ENCODE results near the gene NCAM1.
A peak's percentile ranks its signal among the peaks of the same experiment; 100 is the strongest.

The NCAM1 gene

DNA sequence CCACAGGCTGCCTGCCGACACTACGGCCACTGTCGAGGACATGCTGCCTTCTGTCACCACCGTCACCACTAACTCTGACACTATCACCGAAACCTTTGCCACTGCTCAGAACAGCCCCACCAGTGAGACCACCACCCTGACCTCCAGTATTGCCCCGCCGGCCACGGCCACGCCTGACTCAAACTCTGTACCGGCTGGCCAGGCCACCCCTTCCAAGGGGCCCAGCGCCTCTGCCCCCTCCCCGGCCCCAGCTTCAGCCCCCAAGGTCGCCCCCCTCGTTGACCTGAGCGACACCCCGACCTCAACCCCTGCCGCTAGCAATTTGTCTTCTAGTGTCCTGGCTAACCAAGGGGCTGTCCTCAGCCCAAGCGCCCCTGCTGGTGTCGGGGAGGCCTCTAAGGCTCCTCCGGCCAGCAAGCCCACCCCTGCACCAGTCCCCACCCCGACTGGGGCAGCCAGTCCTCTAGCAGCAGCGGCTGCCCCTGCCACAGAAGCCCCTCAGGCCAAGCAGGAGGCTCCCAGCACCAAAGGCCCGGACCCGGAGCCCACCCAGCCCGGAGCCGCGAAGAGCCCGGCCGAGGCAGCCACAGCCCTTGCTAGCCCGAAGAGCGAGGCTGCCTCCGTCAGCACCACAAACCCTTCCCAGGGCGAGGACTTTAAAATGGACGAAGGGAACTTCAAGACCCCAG, 311.9 kb downstream of the NCAM1 start:
- no peak for DNase-seq (ENCODE audit: low read depth in 2 of 2, low spot score in 1 of 2)

DNA sequence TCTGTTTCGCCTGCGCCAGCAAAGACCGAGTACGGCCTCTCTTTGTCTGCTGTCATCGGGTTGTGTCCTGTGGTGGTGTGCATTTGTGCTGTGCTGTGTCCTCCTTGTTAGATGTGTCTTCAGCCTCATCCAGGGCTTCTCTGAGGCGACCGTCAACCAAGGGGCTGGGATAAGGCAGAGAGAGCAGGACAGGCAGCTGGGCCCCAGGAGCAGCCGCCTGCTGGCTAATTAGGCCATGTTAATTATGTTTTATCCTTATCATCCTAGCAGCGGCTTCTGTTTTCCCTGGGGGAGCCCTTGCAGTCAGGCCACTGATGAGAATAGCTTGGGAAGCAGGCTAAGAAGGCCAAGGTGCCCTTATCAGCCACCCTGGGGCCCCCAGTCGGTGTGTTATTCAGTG, 312.5 kb downstream of the NCAM1 start:
- no peak for DNase-seq (ENCODE audit: low read depth in 2 of 2, low spot score in 1 of 2)

DNA sequence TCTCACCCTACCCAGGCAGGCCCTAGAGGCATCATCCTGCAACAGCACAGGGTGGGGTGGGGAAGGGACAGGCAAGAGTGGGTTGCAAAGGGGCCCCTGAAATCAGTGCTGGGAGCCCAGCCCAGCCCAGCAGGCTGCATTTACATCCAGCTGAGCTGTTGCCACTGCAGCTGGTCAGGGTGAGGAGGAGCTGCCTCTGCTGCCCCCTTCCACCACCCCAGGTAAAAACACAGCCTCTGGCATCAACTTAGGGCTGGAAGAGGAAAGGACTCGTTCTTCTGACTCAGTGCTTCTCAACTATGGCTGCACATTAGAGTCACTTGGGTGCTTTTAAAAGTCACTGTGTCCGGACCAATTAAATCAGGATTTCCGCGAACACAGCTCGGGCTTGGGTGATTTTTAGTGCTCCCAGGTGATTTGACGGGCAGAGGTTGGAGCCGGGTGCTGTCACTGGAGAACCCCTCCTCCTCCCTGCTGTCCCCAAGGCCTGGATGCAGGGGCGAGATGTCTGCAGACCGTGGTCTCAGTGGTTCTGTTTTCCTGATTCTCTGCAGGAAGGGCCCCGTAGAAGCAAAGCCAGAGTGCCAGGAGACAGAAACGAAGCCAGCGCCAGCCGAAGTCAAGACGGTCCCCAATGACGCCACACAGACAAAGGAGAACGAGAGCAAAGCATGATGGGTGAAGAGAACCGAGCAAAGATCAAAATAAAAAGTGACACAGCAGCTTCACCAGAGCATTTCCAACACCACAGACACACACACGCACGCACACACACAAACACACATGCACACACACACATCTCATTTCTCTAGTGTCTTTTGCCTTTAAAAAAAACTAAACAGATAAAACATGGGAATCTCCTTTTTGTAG, 313.7 kb downstream of the NCAM1 start:
- DNase-seq (ENCODE audit: low read depth in 2 of 2, low spot score in 1 of 2), result no peak

DNA sequence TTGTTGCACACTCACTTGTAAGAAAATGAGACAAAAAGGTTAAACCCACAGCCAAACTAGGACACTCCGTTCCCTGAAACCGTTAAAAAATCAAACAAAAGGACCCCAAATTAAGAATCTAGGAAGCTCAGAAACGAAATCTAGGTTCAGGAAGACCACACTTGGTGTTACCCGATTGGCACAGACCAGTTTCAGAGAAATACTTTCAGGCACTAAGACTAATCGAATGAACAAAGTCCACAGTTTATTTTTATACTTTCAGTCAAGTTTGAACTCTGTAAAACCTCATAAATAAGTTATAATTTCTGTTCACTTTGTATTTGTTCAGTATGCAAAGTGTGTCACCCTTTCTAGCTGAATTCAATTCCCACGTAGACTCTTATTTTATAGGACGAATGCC, 314.4 kb downstream of the NCAM1 start:
- DNase-seq (ENCODE audit: low read depth in 2 of 2, low spot score in 1 of 2), result no peak

DNA sequence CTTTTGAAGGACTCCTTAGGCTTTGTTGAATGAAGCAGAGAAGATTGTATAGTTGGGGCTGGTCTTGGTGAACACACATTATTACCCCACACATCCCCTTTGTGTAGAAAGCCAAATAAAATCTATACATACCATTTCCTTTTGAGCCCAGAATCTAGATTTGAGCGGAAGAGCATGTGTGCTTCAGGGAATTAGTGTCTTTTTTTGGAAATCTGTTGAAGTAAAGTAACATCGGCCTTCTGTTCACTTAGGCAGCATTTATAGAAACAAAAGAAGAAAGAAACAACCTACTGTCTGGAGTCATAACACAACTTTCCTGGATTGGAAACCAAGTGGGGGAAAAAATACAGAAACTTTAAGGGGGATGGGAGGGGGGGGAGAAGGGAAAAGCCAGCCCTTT, 315.2 kb downstream of the NCAM1 start:
- DNase-seq (ENCODE audit: low read depth in 2 of 2, low spot score in 1 of 2), result no peak

DNA sequence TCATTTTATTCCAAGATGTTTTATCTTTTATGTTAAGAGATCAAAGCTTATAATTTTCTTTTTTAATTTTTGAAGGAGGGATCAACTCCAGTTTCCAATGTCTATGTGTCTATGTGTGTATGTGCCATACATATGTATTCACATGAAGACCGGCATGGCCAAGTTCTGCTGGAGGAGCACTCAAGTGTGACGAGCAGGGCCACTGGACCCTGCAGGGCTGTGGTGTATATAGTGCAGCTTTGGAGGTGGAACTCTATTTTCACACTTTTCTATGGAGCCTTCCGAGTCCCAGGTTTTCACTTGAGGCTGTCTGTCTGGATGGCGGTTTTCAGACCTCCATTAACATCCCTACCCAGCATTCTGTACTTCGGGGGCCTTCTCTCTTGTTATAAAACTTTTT, 316.7 kb downstream of the NCAM1 start:
- DNase-seq (ENCODE audit: low read depth in 2 of 2, low spot score in 1 of 2), result no peak

DNA sequence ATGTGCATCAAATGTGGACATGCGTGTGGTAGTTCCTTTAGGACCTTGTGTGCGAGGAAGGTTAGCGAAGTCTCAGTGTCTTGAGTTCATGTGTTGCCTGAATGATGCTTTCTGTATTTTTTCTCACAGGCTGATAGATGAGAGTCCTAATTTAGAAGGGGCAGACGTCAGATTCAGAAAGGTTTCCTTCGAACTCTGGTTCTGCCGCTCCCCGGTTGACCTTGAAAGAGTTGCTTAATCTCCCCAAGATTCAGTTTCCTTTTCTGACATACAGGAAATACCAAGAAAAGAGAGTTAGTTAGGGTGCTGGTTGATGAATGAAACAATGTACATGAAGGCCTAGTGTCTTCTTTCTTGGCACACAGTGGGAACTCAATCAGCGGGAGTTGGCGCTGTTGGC, 317.3 kb downstream of the NCAM1 start:
- DNase-seq (ENCODE audit: low read depth in 2 of 2, low spot score in 1 of 2), result no peak

DNA sequence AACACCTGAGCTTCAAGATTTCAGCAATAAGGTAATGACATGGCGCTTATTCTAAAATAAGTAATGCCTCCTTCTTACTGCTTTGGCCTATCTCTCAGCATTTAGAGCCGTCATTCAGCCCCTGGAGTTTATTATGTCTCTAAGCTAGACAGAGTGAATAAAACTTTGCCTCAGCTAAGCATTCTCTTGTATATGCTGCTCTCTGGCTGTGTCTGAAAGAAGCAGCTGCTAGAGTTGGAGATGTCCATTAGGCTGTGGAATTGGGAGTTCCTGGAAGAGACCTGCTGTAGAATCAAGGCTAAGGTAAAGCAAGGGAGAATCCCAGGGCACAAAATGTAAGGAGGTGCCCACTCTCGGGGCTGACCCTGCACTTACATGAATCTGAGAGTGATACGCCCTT, 317.7 kb downstream of the NCAM1 start:
- no peak for DNase-seq (ENCODE audit: low read depth in 2 of 2, low spot score in 1 of 2)

DNA sequence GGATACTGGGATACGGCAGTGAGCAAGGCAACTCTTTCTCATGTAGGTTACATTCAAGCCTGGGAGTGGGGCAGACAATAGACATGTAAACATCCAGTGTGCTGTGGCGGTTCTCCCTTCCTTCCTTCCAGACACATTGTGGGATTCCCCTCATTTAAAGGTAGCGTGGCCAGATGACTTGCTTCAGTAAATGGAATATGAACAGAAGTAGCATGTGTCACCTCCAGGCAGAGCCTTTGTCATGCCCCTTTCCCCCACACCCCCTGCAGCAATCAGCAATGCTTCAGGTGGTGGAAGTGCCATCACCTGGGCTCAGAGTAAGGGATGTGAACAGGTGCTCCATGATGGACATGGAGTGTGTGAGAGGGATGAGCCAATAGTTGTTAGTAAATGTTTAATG, 318.4 kb downstream of the NCAM1 start:
- no peak for DNase-seq (ENCODE audit: low read depth in 2 of 2, low spot score in 1 of 2)

DNA sequence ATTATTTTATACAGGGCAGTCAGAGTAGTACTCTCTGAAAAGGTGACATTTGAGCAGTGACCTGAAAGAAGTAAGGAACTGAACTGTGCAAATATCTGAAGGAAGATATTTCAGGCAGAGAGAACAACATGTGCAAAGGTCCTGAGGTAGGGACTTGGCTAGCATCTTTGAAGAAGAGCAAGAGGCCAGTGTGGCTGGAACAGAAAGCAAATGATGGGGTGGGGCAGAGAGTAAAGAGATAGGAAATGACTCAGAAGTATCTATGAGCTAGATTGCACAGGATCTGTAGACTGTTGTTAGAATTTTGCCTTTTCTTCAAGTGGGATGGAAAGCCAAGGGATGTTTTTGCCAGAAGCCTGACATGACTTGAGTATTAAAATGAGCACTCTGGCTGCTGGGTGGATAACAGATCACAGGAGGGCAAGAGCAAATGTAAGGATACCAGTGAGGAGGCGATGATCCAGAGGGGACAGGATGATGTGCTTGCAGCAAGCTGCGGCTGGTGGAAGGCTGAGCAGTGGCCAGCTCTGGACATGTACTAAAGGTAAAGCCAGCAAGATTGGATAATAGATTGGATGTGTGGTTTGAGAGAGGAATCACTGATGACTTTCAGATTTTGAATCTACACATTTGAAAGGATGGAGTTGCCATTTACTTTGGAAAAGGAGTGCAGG, 320.0 kb downstream of the NCAM1 start:
- DNase-seq (ENCODE audit: low read depth in 2 of 2, low spot score in 1 of 2), result no peak

DNA sequence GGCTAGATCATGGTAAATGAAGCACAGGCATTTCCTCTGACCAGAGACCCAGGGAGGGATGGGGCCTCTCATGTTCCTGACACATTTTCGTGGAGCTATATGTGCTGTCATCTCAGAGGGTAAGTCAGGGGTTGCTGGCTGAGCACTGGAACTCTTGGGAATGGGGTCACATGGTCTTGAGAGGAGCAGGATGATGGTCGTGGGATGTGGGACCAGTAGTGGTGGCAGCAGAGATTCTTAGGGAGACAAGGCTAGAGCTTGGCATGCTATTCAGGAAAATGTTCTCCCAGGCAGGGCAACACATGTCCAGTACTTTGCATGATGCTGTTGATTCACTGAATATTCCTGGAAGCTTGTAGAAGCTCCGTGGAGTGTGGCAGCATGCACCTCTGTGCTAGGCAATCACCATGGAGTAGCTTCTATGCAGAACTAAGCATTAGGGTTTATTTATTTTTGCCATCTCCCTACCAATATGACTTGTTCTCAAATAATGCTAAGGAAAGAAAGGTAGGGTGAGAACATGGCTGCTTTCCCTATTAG, 321.7 kb downstream of the NCAM1 start:
- DNase-seq (ENCODE audit: low read depth in 2 of 2, low spot score in 1 of 2), result no peak

DNA sequence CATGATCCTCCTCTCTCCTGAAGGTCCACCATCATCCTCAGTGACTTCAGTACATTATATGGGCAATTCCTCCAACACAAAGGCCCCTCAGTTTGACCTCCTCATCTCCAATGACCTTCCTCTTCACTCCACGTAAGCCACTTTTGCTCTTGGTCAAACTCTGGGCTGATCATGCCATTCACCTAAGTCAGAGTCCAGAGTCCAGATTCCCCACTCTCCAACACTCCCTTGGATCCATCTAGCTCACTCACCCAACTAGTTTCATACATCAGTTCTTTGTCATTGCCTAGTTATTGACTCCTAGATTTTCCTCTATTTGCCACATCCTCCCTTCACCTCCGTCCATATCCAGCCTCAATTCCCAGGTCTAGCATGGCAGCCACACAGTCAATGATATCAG, 322.7 kb downstream of the NCAM1 start:
- no peak for DNase-seq (ENCODE audit: low read depth in 2 of 2, low spot score in 1 of 2)

DNA sequence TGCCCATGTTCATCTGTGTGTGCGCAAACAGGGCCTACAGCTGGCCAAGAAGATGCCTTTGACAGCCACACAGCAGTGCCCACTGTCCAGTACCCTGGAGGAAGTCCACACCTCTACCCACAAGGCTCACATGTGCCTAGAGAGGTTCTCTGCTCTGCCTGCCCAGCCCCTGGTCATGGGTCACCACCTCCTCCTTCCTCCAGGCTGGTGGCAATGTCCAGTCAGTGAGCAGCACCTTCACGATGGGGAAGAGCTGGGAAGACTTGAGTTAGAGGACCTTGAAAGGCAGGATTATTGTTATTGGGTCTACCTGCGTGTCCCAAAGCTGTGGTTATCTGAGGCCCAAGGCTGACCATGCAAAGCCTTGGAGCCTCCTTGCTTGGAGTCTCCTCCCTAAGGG, 324.8 kb downstream of the NCAM1 start:
- no peak for DNase-seq (ENCODE audit: low read depth in 2 of 2, low spot score in 1 of 2)

DNA sequence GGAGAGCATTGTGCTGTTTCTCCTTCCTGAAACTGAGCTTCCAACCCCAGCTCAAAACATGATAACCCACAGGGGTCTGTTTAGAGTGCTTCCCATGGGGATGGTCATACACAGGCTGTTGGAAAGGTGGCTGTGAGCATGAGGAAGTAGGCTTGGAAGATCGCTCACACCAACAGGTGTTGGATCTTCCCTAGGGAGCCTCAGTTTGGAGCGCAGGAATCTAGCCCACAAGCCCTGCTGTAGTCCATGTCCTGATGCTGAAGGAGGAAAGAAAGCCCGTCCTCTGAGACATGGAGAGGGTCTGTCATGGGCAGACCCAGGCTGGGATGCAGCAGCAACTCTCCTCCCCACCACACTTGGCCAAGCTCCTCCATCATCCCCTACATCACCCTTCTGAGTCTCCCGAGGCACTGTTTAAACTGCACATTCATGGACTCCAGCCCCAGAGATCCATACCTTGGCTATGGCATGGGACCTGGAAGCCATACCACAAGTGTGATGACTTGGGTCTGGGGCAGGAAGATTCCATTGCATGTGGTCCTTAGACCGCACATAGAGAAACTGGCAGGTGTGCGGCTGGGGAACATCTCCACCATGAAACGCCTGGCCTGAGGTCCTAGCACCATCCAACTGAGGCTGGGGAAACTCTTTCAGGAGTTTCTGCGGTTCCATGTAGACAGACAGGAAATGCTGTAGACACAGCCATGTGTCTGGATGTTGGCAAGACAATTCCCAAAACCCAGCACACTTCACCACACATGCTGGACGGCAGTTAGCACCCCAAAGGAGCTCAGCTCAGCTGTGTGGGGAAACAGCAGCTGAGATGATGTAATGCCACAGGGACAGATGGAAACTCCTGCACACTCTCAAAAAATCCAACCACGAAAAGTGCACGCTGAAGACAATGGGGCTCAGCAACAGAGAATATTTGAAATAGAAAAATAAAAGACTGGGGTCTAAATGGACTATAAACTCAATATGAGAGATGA, 325.6 kb downstream of the NCAM1 start:
- DNase-seq (ENCODE audit: low read depth in 2 of 2, low spot score in 1 of 2), result no peak

DNA sequence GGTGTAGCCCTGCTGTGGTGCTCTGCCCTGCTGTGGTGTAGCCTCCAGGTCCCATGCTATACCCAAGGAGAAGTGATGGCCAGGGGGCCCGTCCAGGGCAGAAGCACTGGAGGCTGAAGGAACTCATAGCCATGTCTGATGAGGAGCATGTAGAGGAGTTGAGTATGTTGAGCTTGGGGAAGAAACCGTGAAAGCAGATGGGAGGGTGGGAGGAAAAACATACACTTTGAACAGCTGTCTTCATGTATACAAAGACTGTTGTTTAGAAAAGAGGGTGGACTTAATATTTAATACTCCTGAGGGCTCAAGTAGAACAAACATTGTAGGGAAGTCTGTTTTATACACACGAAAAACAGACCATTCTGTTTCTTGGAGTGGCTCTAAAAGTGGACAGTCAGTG, 326.6 kb downstream of the NCAM1 start:
- no peak for DNase-seq (ENCODE audit: low read depth in 2 of 2, low spot score in 1 of 2)

DNA sequence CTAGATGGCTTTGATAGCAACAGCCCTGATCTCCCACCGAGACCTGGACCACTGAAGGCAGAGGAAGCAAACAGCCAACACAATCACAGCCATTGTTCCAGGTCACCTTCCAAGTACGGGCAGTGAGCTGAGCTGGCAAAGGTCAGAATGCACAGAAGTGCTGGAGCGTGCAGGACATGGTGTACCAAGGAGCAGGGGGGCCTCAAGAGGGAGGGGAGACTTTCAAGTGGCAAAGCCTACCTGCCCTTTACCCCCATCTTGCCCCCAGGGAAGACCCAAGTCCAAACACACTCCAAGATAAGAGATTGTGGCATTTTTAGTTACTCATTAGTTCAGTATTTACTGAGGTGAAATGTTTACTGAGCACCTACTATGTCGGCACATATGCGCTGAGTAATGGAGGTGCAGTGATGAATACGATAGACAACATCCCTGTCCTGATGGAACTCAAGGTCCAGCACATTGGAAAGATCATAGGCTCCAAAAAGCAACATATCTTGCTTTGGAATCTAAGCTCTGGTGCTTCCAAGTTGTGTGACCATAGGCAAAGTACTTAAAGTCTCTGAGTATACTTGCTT, 327.2 kb downstream of the NCAM1 start:
- DNase-seq (ENCODE audit: low read depth in 2 of 2, low spot score in 1 of 2), result no peak

DNA sequence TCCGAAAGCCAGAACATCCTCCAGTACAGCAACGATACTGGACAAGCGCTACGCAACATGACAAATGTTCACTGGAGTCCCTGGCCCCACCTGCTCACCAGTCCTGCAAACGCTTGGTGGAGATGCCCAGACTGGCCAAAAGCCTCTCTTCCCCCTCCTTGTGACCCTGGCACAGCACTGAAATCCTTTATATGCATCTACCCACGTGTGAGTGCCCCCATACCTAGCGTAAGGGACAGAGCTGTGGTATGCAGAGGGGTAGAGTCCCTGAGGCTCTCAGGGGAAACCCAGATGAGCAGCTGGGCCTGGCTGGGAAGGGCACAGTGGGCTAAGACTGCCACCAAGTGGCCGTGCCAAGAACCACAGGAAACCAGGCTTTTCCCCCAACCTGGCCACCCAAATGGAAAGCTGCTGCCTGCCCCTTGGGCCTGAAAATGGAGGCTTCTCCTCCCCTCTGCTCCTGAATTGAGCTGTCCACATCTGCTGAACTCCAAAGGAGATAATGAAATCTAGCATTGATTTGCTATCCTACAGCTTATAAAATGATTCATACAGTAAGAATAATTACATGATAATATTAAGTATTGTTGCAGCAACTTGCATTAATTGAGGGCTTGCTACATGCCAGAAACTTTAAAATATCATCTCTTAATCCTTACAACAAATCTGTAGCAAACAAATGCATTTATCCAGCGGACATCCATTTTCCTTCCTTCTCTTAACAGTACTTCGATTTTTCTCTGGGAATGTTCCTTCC, 328.4 kb downstream of the NCAM1 start:
- DNase-seq (ENCODE audit: low read depth in 2 of 2, low spot score in 1 of 2), result peak; percentile 9 to 52

DNA sequence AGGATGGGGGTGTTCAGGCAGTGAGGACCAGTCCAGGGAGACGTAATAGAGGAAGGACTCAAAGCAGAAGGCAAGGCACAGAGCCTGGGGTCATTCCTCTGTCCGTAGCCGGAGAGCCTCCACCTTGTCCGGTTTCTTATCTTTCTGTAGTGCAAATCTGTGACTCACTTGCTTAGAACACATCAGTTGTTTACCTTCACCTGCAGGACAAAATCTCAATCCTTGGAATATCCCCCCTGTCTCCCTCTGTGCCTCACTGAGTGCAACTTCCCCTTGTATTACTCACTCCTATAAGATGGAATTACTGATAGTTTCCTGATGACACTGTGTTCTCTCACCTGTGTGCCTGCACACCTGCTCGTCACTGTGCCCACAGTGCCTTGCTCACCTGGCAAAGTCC, 332.7 kb downstream of the NCAM1 start:
- no peak for DNase-seq (ENCODE audit: low read depth in 2 of 2, low spot score in 1 of 2)

DNA sequence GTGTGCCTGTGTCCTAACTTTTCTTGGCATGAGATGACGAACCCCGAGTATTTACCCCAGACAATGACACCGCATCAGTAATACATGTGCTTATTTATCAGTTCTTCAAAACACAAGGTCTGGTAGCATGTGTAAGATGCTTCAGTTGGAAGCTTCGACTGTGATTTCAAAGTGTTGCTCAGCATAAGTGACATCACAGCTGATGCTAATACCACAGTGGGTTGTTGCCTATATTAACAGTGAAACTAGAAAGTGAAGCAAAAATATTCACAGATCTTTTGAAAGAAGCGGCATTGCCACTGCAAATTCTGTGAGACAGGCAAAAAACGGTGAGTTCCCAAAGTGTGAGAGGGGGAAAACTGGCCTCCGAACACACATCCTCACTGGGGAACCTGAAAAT, 334.8 kb downstream of the NCAM1 start:
- DNase-seq (ENCODE audit: low read depth in 2 of 2, low spot score in 1 of 2), result no peak
